Activated CD8-positive, alpha-beta T cell treated with anti-CD3 and anti-CD28 coated beads, Interleukin-2, amount 10 ng/mL, durations not matched to agents 7 days and 5 days (primary cell): ENCODE measurements around the gene MOB2. TPM values are rescaled to one million over a fixed set of nuclear protein-coding genes. Genes with fewer than 3 reads are reported as not detected.
"Not testable (repeated sequence)": the region's sequence is repeated elsewhere in the genome, so short reads cannot be mapped to it uniquely, and the experiment has no call there.

ENCODE experiments used
- ATAC-seq: fragments of 150-1000 bp; cut with Tn5 transposase; one replicate; pipeline ENCODE4 v1.10.0; 2021; ENCODE audit warnings: moderate library complexity
- CTCF ChIA-PET: fragments of 350-600 bp; sonication (Branson Sonifier 250); formaldehyde crosslinking; loops from one replicate; lab custom pipeline; 2021; ENCODE audit warnings: antibody characterized with exemption; lab: Charles Lee
- POLR2A ChIA-PET: fragments of 350-600 bp; sonication (Branson Sonifier 250); formaldehyde crosslinking; loops from one replicate; lab custom pipeline; 2021; ENCODE audit warnings: antibody characterized with exemption; lab: Charles Lee
- DNase-seq: peaks from one replicate; pipeline ENCODE4 v3.0.0-alpha.2; 2020
- H3K27ac Mint-ChIP-seq: one replicate; pipeline ENCODE4 v1.8.0; 2021; ENCODE audit warnings: mild to moderate bottlenecking, mixed read lengths
- H3K27me3 Mint-ChIP-seq: one replicate; pipeline ENCODE4 v1.8.0; 2021; ENCODE audit warnings: low read depth, mixed read lengths
- H3K36me3 Mint-ChIP-seq: one replicate; pipeline ENCODE4 v1.8.0; 2021; ENCODE audit warnings: low read depth, mixed read lengths
- H3K4me1 Mint-ChIP-seq: one replicate; pipeline ENCODE4 v1.8.0; 2021; ENCODE audit warnings: low read depth, mixed read lengths
- H3K4me3 Mint-ChIP-seq: one replicate; pipeline ENCODE4 v1.8.0; 2021; ENCODE audit warnings: mild to moderate bottlenecking, mixed read lengths
- H3K9me3 Mint-ChIP-seq: one replicate; pipeline ENCODE4 v1.8.0; 2022; ENCODE audit warnings: mixed read lengths; ENCODE audit not compliant: insufficient read depth
- total RNA-seq, 2 experiments: library from RNA; stranded (reverse); gene quantifications; one replicate each; pipeline ENCODE4 v1.2.3, GENCODE V29; 2021

Gene MOB2
- total RNA-seq, 2 experiments from 2014 or later: 29.3 to 31.6 TPM

- H3K4me1 Mint-ChIP-seq: peaks cover 8% of the 10 kb centered on the region
- POLR2A ChIA-PET: no interaction called here
- H3K9me3 Mint-ChIP-seq: no peaks in the 10 kb centered on the region
- H3K27ac Mint-ChIP-seq: no peak overlapping the region
- H3K4me3 Mint-ChIP-seq: no peak overlapping the region
- no peaks in the 10 kb centered on the region for H3K27me3 Mint-ChIP-seq
- no peak for DNase-seq
- ATAC-seq: no peak
- no peaks in the 10 kb centered on the region for H3K36me3 Mint-ChIP-seq
- CTCF ChIA-PET: interaction anchor here (1.0 to 1.4 kb wide), 2 partner anchors 18 to 223 kb away, joined by 3 read pairs; no protein-coding TSS in a partner anchor
Observed at GRCh38 chr11:1516273-1517067, 29.9 kb upstream of the MOB2 start.

GRCh38 chr11:1515082-1516060, 28.8 kb upstream of the MOB2 start:
- POLR2A ChIA-PET: no interaction called here
- CTCF ChIA-PET: interaction anchor here (0.8 to 1.9 kb wide), 7 partner anchors 10 to 313 kb away, joined by 3 to 7 read pairs (median 3); no protein-coding TSS in a partner anchor
- Mint-ChIP-seq H3K36me3 (no peaks in the 10 kb centered on the region), H3K27ac (no peak overlapping the region), H3K27me3 (no peaks in the 10 kb centered on the region), H3K4me3 (no peak overlapping the region), H3K4me1 (peaks cover 8% of the 10 kb centered on the region), H3K9me3 (no peaks in the 10 kb centered on the region)
- DNase-seq (peak; percentile 71), ATAC-seq (peak; percentile 74)

- H3K27ac Mint-ChIP-seq: no peak overlapping the region
- DNase-seq (no peak), ATAC-seq (no peak)
- no peaks in the 10 kb centered on the region for H3K27me3 Mint-ChIP-seq
- H3K9me3 Mint-ChIP-seq: no peaks in the 10 kb centered on the region
- peaks cover 8% of the 10 kb centered on the region for H3K4me1 Mint-ChIP-seq
- no peak overlapping the region for H3K4me3 Mint-ChIP-seq
- CTCF ChIA-PET: interaction anchor here (0.8 to 1.9 kb wide), 7 partner anchors 9 to 399 kb away, joined by 3 to 7 read pairs (median 3); no protein-coding TSS in a partner anchor
- H3K36me3 Mint-ChIP-seq: no peaks in the 10 kb centered on the region
- POLR2A ChIA-PET: interaction anchor here (0.5 kb wide), 1 partner anchor 224 kb away, joined by 3 read pairs; no protein-coding TSS in a partner anchor
Observed at GRCh38 chr11:1514336-1515061, 27.9 kb upstream of the MOB2 start.

GRCh38 chr11:1513326-1514296, 27.0 kb upstream of the MOB2 start:
- Mint-ChIP-seq H3K36me3 (no peaks in the 10 kb centered on the region), H3K4me3 (no peak overlapping the region)
- POLR2A ChIA-PET: interaction anchor here (0.5 kb wide), 1 partner anchor 223 kb away, joined by 3 read pairs; no protein-coding TSS in a partner anchor

GRCh38 chr11:1512531-1513258, 26.1 kb upstream of the MOB2 start:
- POLR2A ChIA-PET, H3K4me3 Mint-ChIP-seq, DNase-seq, H3K4me1 Mint-ChIP-seq, H3K27ac Mint-ChIP-seq, H3K9me3 Mint-ChIP-seq, H3K27me3 Mint-ChIP-seq, H3K36me3 Mint-ChIP-seq, CTCF ChIA-PET, ATAC-seq: not testable (repeated sequence)

More at GRCh38 chr11:1513326-1514296, 27.0 kb upstream of the MOB2 start:
- Mint-ChIP-seq H3K9me3 (no peaks in the 10 kb centered on the region), H3K27me3 (no peaks in the 10 kb centered on the region), H3K4me1 (peaks cover 8% of the 10 kb centered on the region), H3K27ac (no peak overlapping the region)
- DNase-seq (no peak), ATAC-seq (no peak)
- CTCF ChIA-PET: interaction anchor here (1.4 to 1.9 kb wide), 3 partner anchors 10 to 398 kb away, joined by 3 to 7 read pairs (median 3); no protein-coding TSS in a partner anchor

GRCh38 chr11:1511937-1512496, 25.4 kb upstream of the MOB2 start:
- no peak for DNase-seq
- H3K9me3 Mint-ChIP-seq: no peaks in the 10 kb centered on the region
- ChIA-PET CTCF (interaction anchor here (1.2 kb wide), 1 partner anchor 63 kb away, joined by 4 read pairs; no protein-coding TSS in a partner anchor), POLR2A (no interaction called here)
- no peak overlapping the region for H3K27ac Mint-ChIP-seq
- no peaks in the 10 kb centered on the region for H3K36me3 Mint-ChIP-seq
- H3K4me3 Mint-ChIP-seq: no peak overlapping the region
- peaks cover 8% of the 10 kb centered on the region for H3K4me1 Mint-ChIP-seq
- peak; percentile 13 for ATAC-seq
- H3K27me3 Mint-ChIP-seq: no peaks in the 10 kb centered on the region

GRCh38 chr11:1510928-1511327, 24.3 kb upstream of the MOB2 start:
- H3K4me1 Mint-ChIP-seq: peaks cover 8% of the 10 kb centered on the region
- ChIA-PET POLR2A (no interaction called here), CTCF (interaction anchor here (1.2 kb wide), 1 partner anchor 64 kb away, joined by 4 read pairs; no protein-coding TSS in a partner anchor)
- H3K9me3 Mint-ChIP-seq: no peaks in the 10 kb centered on the region
- no peak overlapping the region for H3K4me3 Mint-ChIP-seq
- no peaks in the 10 kb centered on the region for H3K36me3 Mint-ChIP-seq
- ATAC-seq (no peak), DNase-seq (no peak)
- no peaks in the 10 kb centered on the region for H3K27me3 Mint-ChIP-seq
- H3K27ac Mint-ChIP-seq: no peak overlapping the region

- H3K36me3 Mint-ChIP-seq, ATAC-seq, H3K27me3 Mint-ChIP-seq, H3K27ac Mint-ChIP-seq, H3K9me3 Mint-ChIP-seq, H3K4me3 Mint-ChIP-seq, POLR2A ChIA-PET, CTCF ChIA-PET, DNase-seq, H3K4me1 Mint-ChIP-seq: not testable (repeated sequence)
Observed at GRCh38 chr11:1510351-1510750, 23.8 kb upstream of the MOB2 start.

GRCh38 chr11:1509626-1510255, 23.2 kb upstream of the MOB2 start:
- H3K27me3 Mint-ChIP-seq: no peaks in the 10 kb centered on the region
- ATAC-seq (no peak), DNase-seq (no peak)
- no peaks in the 10 kb centered on the region for H3K36me3 Mint-ChIP-seq
- H3K4me3 Mint-ChIP-seq: no peak overlapping the region
- ChIA-PET POLR2A (no interaction called here), CTCF (no interaction called here)
- peaks cover 5% of the 10 kb centered on the region for H3K4me1 Mint-ChIP-seq
- H3K27ac Mint-ChIP-seq: no peak overlapping the region
- H3K9me3 Mint-ChIP-seq: no peaks in the 10 kb centered on the region
